Astrocyte (in vitro differentiated cells and primary cell): ENCODE measurements around the gene STARD8. TPM values are rescaled to one million over a fixed set of nuclear protein-coding genes. Genes with fewer than 3 reads are reported as not detected.

ENCODE experiments used
- DNase-seq: peaks from one replicate; pipeline ENCODE4 v3.0.0-alpha.2; 2010; ENCODE audit warnings: low read depth
- FAIRE-seq: peaks from 2 replicates; lab custom pipeline; 2011; peaks lifted over from hg19 to GRCh38; lab: Jason Lieb, UNC
- H2AFZ ChIP-seq: 2 replicates; pipeline ENCODE4 v1.6.0; 2012; ENCODE audit warnings: low read depth, low read length, inconsistent platforms
- H3K27ac ChIP-seq: 2 replicates; pipeline ENCODE4 v1.5.1; 2011; ENCODE audit warnings: low read depth, low read length, inconsistent platforms
- H3K27me3 ChIP-seq: 2 replicates; pipeline ENCODE4 v1.6.0; 2011; ENCODE audit warnings: low read length, inconsistent platforms; ENCODE audit not compliant: insufficient read depth
- H3K36me3 ChIP-seq: 2 replicates; pipeline ENCODE4 v1.5.1; 2011; ENCODE audit warnings: low read length, inconsistent platforms; ENCODE audit not compliant: insufficient read depth
- H3K4me1 ChIP-seq: 2 replicates; pipeline ENCODE4 v1.5.1; 2011; ENCODE audit warnings: low read length, inconsistent platforms; ENCODE audit not compliant: insufficient read depth
- H3K4me2 ChIP-seq: 2 replicates; pipeline ENCODE4 v1.6.0; 2012; ENCODE audit warnings: low read length, inconsistent platforms
- H3K4me3 ChIP-seq: 2 replicates; pipeline ENCODE4 v1.5.1; 2011; ENCODE audit warnings: low read depth, mild to moderate bottlenecking, low read length, inconsistent platforms; ENCODE audit not compliant: insufficient read depth
- H3K79me2 ChIP-seq: 2 replicates; pipeline ENCODE4 v1.6.0; 2012; ENCODE audit warnings: mild to moderate bottlenecking, low read length, inconsistent platforms; ENCODE audit not compliant: insufficient read depth
- H3K9ac ChIP-seq: 2 replicates; pipeline ENCODE4 v1.6.0; 2012; ENCODE audit warnings: mild to moderate bottlenecking, low read length, inconsistent platforms
- H3K9me3 ChIP-seq: 2 replicates; pipeline ENCODE4 v1.5.1; 2012; ENCODE audit warnings: low read depth, mild to moderate bottlenecking, low read length, inconsistent platforms; ENCODE audit not compliant: insufficient read depth
- H4K20me1 ChIP-seq: 2 replicates; pipeline ENCODE4 v1.6.0; 2012; ENCODE audit warnings: low read length, inconsistent platforms; ENCODE audit not compliant: insufficient read depth
- H3K27ac Mint-ChIP-seq: one replicate; pipeline ENCODE4 v1.8.0; 2021; ENCODE audit warnings: mild to moderate bottlenecking, mixed read lengths; ENCODE audit not compliant: unreplicated experiment
- H3K27me3 Mint-ChIP-seq: one replicate; pipeline ENCODE4 v1.8.0; 2021; ENCODE audit warnings: low read depth, mixed read lengths; ENCODE audit not compliant: unreplicated experiment
- H3K36me3 Mint-ChIP-seq: one replicate; pipeline ENCODE4 v1.8.0; 2021; ENCODE audit warnings: low read depth, mixed read lengths; ENCODE audit not compliant: unreplicated experiment
- H3K4me1 Mint-ChIP-seq: one replicate; pipeline ENCODE4 v1.8.0; 2021; ENCODE audit warnings: low read depth, mixed read lengths; ENCODE audit not compliant: unreplicated experiment
- H3K4me3 Mint-ChIP-seq: one replicate; pipeline ENCODE4 v1.8.0; 2021; ENCODE audit warnings: mild to moderate bottlenecking, moderate library complexity, mixed read lengths; ENCODE audit not compliant: unreplicated experiment
- H3K9me3 Mint-ChIP-seq: one replicate; pipeline ENCODE4 v1.8.0; 2021; ENCODE audit warnings: mild to moderate bottlenecking, mixed read lengths; ENCODE audit not compliant: unreplicated experiment
- EZH2 ChIP-seq: IDR thresholded peaks from 2 replicates; pipeline ENCODE4 v1.6.1; 2012; ENCODE audit warnings: mild to moderate bottlenecking, low read length, inconsistent platforms; ENCODE audit not compliant: insufficient read depth
- total RNA-seq: library from RNA; stranded (reverse); gene quantifications from 2 replicates; pipeline ENCODE4 v1.2.1, GENCODE V29; 2021
- TF ChIP-seq, protein P1 (sequence below): IDR thresholded peaks from 2 replicates; pipeline ENCODE4 v1.5.1; 2011; ENCODE audit warnings: low read depth, mild to moderate bottlenecking, inconsistent platforms, low read length, moderate library complexity; ENCODE audit not compliant: insufficient read depth

Gene STARD8
- total RNA-seq, 1 donor from 2014 or later, result 1.3 TPM

DNA sequence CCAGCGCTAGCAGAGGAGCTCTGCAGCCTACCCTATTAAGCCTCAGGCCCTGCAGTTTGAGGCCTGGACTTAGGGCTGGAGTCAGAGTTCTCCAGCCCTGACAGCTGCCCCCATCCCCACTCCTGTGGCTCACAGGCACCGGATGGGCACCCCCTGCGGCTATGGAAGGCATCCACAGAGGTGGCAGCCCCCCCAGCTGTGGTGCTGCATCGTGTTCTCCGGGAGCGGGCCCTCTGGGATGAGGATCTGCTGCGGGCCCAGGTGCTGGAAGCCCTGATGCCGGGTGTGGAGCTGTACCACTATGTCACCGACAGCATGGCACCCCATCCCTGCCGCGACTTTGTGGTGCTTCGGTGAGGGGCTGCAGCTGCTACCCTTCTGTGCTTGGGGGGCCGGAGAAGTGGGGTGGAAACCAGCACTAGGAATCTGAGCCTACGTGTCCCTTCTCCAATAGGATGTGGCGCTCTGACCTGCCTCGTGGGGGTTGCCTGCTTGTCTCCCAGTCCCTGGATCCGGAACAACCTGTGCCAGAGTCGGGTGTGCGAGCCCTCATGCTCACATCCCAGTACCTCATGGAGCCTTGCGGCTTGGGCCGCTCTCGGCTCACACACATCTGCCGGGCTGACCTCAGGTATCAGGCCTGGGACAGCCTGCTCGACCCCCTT, 76.2 kb downstream of the STARD8 start:
- no peak for DNase-seq
- peaks cover 3% of the 10 kb centered on the region for H3K36me3 Mint-ChIP-seq
- no peak overlapping the region for H3K4me3 Mint-ChIP-seq

DNA sequence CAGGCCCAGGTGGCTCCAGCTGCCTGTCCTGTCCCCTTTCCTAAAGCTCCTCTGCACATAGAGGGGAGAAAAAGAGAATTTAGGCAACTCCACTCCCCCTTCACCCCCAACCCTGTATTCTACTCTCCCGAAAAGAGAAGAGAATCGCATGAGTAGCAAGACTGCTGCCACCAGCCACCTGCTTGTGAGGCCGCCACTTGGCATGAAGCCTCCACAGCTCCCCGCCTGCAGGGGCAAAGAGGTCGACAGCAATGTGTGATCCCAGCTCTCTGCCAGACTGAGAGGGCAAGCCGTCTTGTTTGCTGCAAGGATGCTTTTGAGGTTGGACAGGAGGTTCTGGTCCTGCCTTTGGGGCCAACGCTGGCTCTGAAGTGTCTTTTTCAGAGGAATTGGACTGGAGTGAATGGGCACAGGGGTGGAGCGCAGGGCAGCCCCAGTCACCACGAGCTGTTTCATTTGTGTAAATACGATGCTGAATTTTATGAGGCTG, 77.1 kb downstream of the STARD8 start:
- Histone ChIP-seq H3K9me3 (no peaks in the 10 kb centered on the region), H3K79me2 (no peaks in the 10 kb centered on the region), H3K9ac (no peak overlapping the region), H3K4me1 (no peaks in the 10 kb centered on the region), H4K20me1 (no peaks in the 10 kb centered on the region), H3K27me3 (no peaks in the 10 kb centered on the region), H3K27ac (no peak overlapping the region), H2AFZ (no peak overlapping the region), H3K4me2 (no peak overlapping the region), H3K4me3 (no peak overlapping the region), H3K36me3 (no peaks in the 10 kb centered on the region)
- Mint-ChIP-seq H3K36me3 (peaks cover 2% of the 10 kb centered on the region), H3K4me1 (no peaks in the 10 kb centered on the region), H3K9me3 (no peaks in the 10 kb centered on the region), H3K27me3 (peaks cover 6% of the 10 kb centered on the region), H3K27ac (no peak overlapping the region), H3K4me3 (no peak overlapping the region)
- TF ChIP-seq, protein P1, sequence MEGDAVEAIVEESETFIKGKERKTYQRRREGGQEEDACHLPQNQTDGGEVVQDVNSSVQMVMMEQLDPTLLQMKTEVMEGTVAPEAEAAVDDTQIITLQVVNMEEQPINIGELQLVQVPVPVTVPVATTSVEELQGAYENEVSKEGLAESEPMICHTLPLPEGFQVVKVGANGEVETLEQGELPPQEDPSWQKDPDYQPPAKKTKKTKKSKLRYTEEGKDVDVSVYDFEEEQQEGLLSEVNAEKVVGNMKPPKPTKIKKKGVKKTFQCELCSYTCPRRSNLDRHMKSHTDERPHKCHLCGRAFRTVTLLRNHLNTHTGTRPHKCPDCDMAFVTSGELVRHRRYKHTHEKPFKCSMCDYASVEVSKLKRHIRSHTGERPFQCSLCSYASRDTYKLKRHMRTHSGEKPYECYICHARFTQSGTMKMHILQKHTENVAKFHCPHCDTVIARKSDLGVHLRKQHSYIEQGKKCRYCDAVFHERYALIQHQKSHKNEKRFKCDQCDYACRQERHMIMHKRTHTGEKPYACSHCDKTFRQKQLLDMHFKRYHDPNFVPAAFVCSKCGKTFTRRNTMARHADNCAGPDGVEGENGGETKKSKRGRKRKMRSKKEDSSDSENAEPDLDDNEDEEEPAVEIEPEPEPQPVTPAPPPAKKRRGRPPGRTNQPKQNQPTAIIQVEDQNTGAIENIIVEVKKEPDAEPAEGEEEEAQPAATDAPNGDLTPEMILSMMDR, result no peak
- TF ChIP-seq EZH2, result no peak
- FAIRE-seq (no peak), DNase-seq (no peak)

More for the DNA sequence above, 76.2 kb downstream of the STARD8 start:
- Mint-ChIP-seq H3K9me3 (no peaks in the 10 kb centered on the region), H3K27ac (no peak overlapping the region), H3K4me1 (no peaks in the 10 kb centered on the region), H3K27me3 (peaks cover 6% of the 10 kb centered on the region)
- no peak overlapping the region for H3K9ac ChIP-seq
- H3K4me2 ChIP-seq, result no peak overlapping the region
- no peaks in the 10 kb centered on the region for H4K20me1 ChIP-seq
- H3K36me3 ChIP-seq, result no peaks in the 10 kb centered on the region
- H2AFZ ChIP-seq, result no peak overlapping the region
- TF ChIP-seq EZH2, result no peak
- TF ChIP-seq, protein P1, result no peak
- no peaks in the 10 kb centered on the region for H3K4me1 ChIP-seq
- H3K9me3 ChIP-seq, result no peaks in the 10 kb centered on the region
- FAIRE-seq, result no peak
- H3K27ac ChIP-seq, result no peak overlapping the region
- no peaks in the 10 kb centered on the region for H3K27me3 ChIP-seq
- no peaks in the 10 kb centered on the region for H3K79me2 ChIP-seq
- no peak overlapping the region for H3K4me3 ChIP-seq

GRCh38 chrX:68725756-68726365, 78.4 kb downstream of the STARD8 start:
- Histone ChIP-seq H3K36me3 (no peaks in the 10 kb centered on the region), H3K27me3 (no peaks in the 10 kb centered on the region), H3K9me3 (no peaks in the 10 kb centered on the region), H3K27ac (no peak overlapping the region), H3K4me3 (no peak overlapping the region), H3K4me2 (no peak overlapping the region), H2AFZ (no peak overlapping the region), H3K9ac (no peak overlapping the region), H3K79me2 (no peaks in the 10 kb centered on the region), H4K20me1 (no peaks in the 10 kb centered on the region), H3K4me1 (no peaks in the 10 kb centered on the region)
- FAIRE-seq (no peak), DNase-seq (no peak)
- Mint-ChIP-seq H3K27ac (no peak overlapping the region), H3K4me1 (no peaks in the 10 kb centered on the region), H3K36me3 (no peaks in the 10 kb centered on the region), H3K27me3 (peaks cover 2% of the 10 kb centered on the region), H3K4me3 (no peak overlapping the region), H3K9me3 (no peaks in the 10 kb centered on the region)
- TF ChIP-seq, protein P1, result no peak
- no peak for TF ChIP-seq EZH2
